ENCODE results near the gene FGF19.

The FGF19 gene

DNA sequence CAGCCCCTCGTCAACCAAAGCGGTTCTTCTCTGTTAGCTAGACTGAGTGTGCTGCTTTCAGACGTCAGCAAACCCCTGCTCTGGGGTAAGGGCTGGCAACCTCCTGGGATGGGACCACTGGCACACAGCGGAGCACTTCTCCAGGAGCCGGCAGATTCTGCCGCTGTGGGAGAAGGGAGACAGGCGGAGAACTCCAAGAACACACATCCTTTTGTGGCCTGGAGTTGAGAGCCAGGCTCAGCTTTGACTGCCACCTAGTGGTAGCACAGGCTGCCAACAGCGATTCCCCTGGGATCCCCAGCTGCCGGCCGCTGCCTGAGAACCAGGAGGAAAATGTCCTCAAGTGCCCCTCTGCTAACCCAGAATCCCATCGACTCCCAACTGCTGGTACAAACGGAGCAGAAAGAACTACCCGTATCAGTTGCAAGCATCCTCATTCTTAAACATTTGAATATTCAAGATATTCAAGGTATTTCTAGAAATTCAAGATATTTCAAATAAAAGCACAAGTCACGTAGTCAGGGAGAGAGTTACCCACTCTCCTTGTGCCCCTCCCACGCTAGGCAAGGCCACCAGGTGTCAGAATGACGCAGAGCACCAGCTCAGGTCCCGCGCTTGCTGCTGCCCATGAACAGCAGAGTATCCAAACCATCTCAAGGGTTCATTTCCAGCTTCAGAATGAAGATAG lies 33.5 kb downstream of the FGF19 start:
- DNase-seq (ENCODE audit: low read depth) = peak; percentile 43

DNA sequence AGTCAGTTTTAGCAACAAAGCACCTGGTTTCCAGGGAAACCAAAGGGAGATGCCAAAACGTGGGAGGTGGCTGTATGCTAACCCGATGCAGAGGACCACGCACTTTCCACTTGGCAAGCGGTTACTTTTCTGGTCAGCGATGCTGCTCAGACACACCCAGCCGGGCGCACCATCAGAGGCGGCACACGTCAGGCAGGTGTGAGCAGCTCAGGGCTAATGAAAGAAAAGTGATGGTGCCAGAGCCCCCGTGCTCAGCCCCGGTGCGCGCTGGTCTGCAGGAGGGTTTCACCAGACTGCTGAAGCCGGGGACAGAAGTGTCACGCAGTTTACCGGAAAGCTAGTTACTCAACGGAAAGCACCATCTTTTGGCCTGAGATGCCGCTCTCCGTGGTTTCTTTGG lies 34.3 kb downstream of the FGF19 start:
- DNase-seq (ENCODE audit: low read depth) = no peak

DNA sequence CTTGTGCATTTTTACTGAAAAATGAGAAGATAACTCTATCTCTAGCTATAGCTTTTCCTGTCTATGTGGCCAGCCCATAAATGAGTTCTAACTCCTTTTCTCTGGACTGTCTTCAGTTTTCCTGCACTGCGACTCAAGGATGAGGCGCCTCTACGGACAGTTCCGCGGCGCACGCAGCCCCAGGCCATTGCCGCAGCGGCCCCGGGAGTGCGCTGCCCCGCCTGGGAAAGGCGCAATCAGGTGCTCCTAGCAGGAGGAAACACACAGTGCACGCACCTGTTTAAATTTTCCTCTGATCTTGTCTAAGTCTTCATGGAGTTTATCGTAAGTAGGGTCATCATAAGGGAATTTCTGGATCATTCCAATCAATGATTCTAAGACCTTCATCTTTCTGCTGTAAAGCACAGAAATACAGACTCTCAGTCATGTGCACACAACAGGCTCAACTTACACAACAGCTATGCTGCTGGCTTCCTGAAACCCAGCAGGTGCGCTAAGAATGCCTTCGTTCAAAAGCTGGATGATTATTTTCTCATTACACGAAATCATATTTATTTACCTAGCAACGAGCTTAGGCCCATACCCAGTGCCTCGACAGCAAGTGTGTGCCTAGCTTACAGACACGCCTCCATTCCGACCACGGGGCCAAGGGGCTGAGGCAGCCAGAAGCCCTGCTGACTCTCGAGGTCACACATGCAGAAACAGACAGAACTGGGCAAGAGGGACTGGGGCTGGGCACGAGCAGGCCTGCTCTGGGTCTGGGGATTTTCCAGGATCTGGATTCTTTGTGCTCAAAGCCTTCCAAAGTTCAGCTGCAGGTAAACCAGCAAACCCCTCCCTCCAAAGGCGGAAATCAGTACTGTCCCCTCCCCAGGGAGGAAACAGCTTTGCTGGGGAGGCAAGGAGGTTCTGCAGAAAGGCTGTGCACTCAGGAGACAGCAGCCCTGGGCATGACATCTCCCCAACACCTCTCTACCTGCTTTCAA lies 35.9 kb downstream of the FGF19 start:
- DNase-seq (ENCODE audit: low read depth) = no peak

DNA sequence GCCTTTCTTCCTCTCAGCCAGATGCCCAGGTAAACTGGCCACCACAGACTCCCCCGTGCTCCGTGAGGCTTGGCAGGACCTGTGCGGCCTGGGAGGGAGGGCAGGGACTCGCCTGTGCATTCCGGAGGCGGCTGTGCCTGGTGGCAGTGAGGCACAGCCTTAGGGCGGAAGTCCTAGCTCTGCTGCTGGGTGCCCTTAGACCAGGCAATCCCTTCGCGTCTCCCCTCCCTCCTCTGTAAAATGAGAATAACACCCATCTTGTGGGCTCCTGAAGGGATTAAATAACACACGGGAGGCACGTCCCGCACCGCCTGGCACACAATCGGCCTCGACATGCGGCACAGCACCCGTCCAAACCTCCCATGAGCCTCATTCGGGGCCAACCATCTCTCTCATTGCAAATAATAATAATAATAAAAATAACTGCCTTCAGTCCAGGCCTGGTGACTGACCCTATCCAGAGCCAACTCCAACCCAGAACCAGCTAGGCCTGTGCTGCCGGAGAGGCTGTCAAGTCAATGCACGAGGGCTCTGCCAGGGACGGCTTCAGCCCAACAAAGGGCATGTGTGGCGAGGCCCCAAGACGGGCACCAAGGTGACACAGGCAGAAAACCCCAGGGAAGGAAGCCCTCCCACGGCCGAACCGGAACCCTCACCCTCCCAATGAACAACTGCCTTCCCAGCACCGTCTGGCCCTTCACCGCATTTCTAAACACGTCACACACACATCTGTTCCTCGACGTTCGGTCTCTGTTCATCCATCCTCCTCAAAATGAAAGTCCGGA lies 36.9 kb downstream of the FGF19 start:
- no peak for DNase-seq (ENCODE audit: low read depth)

DNA sequence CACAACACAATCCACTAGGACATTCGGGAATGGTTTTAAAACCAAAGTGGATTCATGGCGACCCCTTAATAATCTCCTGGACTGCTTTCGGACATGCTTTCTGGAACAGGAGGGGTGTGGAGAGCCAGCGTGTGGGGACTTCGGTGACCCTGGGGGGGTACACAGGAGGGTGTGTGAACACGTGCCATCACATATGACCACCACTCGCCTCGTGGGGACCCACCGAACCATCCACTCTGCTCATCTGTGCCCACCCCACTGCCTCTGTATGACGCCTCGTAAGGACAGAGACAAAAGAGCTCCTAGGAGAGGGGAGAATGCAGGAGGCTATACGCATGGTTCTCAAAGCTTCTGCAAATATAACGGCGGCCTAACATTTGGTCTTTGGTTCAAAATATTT lies 37.6 kb downstream of the FGF19 start:
- no peak for DNase-seq (ENCODE audit: low read depth)

GRCh38 chr11:69665669-69666068 lies 38.2 kb downstream of the FGF19 start:
- no peak for DNase-seq (ENCODE audit: low read depth)

DNA sequence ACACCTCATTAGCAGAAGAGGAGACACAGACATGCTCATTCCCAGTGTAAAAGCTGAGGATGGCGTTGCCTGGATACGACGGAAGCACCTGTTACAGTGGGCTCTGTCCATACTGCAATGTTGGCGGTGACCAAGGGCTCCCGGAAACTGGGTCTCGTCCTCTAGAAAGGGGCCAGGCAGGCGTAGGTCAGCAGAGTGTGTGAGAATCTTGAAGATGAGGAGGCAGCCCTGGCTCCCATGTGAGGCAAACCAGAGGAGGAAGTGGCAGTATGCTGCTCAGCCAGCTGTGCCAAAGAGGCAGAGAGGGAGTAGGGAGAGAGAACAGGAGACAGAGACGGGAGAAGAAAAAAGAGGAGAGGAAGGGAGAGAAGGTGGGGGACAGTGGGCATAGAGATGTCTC lies 38.9 kb downstream of the FGF19 start:
- DNase-seq (ENCODE audit: low read depth) = no peak

DNA sequence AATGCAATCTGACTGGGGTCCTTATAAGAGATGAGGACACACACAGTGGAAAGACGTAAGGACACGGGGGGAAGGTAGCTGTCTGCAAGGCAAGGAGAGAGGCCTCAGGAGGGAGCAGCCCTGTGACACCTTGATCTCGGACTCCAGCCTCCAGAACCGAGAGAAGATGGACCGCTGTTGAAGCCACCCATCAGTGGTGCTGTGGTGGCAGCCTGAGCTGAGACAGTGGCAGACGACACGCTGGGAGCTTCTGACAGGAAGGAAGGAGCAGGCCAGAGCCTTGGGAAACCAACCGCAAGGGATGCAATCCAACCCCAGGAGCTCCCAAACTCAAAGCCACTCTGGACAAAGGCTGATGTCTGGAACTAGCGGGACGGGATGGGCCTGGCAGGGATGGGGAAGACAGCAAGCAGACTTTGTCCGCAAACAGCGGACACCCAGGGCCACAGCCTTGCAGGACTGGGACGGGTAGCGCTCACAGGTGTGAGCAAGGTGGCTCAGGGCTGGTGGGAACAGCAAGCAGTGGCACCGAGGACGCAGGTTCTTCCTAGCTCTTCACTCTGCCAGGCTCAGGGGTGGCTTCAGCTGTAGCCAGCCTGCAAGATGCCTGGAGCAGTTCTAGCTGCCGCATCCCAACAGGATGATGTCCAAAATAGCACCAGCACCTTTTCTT lies 39.6 kb downstream of the FGF19 start:
- no peak for DNase-seq (ENCODE audit: low read depth)

- no peak for DNase-seq (ENCODE audit: low read depth)
Observed at GRCh38 chr11:69663326-69663725, 40.5 kb downstream of the FGF19 start.

GRCh38 chr11:69662806-69663205 lies 41.0 kb downstream of the FGF19 start:
- no peak for DNase-seq (ENCODE audit: low read depth)

DNA sequence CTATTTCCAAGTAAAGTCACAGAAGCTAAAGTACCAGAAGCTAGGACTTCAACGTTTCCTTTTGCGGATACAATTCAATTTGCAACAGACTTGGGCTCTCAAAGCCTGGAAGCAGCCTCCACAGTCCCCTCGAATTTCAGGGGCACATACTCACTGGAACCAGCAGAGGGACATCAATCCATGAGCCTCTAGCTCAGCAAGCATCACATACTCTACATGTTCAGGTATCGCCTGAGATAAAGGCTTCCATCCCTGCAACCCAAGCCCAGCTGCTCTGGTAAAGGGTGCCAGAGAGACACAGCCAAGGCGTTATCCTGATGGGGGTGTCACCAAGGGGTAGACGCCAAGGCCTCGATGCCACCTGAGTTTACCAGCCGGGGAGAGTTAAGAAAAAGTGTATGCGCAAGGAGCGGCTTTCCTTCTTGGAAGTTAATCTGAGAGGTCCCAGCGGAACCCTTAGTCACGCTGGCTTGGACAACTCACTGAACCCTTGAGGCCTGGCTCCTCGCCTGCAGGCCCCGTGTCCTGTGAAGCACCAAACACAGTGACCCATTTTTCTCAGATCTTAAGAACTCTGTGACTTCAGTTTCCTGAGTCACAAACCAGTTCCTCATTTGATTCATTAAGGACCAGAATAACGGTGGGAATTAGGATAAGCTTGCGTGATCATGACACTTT lies 41.7 kb downstream of the FGF19 start:
- DNase-seq (ENCODE audit: low read depth) = no peak

DNA sequence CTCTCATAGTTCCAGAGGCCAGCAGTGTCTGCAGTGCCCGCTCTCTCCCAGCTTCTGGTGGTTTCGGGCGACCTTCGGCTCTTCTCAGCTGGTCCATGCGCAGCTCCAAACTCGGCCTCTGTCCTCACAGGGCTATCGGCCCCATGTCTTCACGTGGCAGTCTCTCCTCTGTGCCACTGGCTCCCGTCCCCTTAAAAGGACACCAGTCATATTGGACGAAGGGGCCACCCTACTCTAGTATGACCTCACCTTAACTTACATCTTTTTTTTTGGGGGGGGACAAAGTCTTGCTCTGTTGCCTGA lies 42.5 kb downstream of the FGF19 start:
- DNase-seq (ENCODE audit: low read depth) = no peak

- no peak for DNase-seq (ENCODE audit: low read depth)
Observed at GRCh38 chr11:69660001-69660500, 43.8 kb downstream of the FGF19 start.

- DNase-seq (ENCODE audit: low read depth) = no peak
Observed at GRCh38 chr11:69659591-69659990, 44.2 kb downstream of the FGF19 start.

DNA sequence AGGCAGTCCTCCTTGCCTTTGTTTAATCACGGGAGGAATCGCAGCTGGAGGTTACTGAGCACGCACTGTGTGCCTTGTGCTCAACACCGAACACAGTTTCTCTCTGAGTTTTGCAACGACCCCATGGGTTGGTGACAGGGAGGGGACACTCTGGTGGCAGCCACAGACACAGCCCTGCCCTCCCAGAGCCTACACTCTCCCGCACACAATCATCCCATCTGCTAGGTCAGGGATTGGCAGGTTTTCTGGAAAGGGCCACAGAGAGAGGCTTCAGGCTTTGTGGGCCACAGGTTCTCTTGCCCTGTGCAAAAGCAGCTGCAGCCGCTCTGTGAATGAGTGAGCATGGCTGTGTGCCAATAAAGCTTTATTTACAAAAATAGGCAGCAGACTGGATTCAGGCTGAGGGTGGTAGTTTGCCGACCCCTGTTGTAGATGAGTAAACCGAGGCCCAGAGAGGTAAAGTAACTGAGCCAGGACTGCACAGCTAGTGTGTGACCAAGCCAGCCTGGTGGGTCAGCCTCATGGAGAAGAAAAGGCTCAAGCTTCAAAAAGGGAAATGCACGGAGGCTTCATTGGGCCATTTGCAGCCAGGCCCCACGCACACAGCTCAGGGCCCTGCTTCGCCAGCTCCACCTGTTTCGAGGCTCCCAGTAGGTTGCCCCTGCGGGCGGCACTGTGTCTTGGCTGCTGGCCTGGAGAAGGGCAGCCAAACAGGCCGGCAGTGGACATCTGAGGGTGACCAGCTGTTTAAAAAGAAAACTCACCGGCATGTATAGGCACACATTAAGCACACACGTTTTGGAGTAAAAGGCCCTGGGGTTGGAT lies 45.0 kb downstream of the FGF19 start:
- no peak for DNase-seq (ENCODE audit: low read depth)

DNA sequence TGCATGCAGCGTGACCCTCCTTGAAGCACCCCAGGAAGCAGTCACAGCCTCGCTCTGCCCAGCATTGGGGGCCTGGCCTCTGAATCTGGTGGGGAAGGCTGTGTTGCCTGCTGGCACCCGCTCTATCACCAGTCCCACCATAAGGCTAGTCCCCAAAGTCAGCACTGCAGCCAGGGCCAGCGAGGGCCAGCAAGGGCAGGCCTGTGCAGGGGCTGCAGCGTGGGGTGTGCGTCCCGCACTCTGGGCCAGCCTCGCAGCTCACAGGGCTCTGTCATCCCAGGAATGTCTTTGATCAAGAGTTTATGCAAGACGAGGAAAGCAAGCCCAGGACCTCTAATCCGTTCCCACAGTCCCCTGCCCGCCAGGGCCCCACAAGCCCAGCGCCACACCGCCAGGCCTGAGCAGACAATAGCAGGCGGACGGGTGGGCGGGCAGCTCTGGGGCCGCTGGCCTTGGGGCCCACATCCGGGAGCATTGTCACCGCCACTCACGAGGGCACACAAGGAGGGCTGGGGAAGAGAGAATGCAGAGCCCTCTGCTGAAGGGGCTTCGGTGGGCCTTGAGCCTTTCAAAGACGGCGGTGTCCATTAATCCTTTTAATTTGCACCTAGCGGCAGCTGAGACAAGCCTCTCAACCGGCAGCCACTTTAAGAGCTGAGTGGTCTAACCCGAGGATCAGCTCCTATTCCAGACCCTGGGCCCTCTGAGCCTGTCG lies 45.8 kb downstream of the FGF19 start:
- no peak for DNase-seq (ENCODE audit: low read depth)

GRCh38 chr11:69657456-69657910 lies 46.3 kb downstream of the FGF19 start:
- no peak for DNase-seq (ENCODE audit: low read depth)

DNA sequence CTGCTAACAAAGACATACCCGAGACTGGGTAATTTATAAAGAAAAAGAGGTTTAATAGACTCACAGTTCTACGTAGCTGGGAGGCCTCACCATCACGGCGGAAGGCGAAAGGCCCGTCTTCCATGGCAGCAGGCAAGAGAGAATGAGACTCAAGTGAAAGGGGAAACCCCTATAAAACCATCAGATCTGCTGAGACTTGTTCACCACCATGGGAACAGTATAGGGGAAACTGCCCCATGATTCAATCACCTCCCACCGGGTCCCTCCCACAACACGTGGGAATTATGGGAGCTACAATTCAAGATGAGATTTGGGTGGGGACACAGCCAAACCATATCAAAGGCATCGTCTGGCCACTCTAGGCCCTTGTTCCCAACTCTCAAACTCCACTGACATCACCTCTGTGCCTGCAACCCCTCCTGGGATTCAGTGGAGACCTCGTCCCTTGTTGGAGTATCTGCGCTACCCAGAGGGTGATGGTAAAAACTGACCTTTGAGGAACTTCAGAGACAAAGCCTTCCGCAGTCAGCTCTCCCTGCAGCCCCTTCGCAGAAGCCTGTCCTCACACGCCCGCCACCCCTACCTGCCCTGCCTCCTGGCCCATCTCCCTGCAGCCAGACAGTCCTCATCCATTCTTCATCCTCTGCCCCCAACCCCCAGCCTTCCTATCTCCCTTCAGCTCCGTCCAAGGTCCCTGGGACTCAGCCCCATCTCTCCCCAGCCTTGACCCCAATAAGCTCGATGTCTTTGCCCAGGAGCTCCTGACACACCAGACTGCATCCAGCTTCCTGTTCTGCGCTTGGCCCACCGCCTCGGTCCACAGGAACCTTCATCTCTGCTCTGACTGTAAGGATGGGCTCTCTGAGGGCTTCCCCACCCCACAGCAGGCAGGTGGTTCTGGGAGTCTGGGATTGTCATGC lies 47.0 kb downstream of the FGF19 start:
- no peak for DNase-seq (ENCODE audit: low read depth)

Data from activated T-cell treated with anti-CD3 and anti-CD28 coated beads for 24 hours (primary cell).